ENCODE measurements around the gene RYR3. TPM values are rescaled to one million over a fixed set of nuclear protein-coding genes. Genes with fewer than 3 reads are reported as not detected.

The RYR3 gene
- total and polyA plus RNA-seq, 10 of the 15 experiments (the other 5 are each of a cell fraction or from before 2014, with no cell fraction given), result under 0.01 to 0.44 (median 0.16) TPM; not detected in 5

DNA sequence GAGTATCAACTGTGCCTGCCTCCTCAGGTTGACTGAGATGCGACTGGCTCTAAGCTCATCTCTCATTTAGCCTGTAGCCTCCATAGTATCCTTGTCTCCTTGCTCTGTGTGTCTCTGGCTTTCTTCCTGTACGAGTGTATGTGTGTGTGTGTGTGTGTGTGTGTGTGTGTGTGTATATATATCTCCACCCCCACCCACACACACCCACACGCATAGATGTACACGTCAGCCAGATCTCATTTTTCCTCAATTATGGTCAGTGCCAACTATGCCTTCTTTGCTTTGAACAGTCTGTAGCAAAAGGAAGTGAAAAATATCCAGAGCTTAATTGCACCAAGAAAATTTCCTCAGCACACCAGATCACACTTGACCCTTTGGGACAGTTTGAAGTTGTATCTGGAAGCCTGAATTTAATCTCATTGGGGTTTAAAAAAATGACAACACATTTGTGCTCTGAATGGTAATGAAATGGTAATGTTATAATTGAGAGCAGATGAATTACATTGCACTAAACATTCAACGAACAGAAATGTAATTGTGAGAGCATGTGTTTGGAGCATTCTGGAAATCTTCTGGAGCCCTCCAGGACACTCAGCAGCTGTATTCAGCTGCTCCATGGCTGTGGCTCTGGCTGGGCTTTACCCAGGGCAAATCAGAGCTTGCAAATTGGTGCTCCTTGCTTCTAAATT is 63.6 kb downstream of the RYR3 start (continued):
- TF ChIP-seq TCF3 (IDR thresholded peaks at IDR 0.05; ENCODE audit: borderline replicate concordance, insufficient read depth, low read depth, low read length), result no peak
- TF ChIP-seq FOS (IDR thresholded peaks at IDR 0.05; ENCODE audit: borderline replicate concordance, extremely low read depth, insufficient read length), result no peak
- no peak for TF ChIP-seq NRF1 (conservative IDR thresholded peaks at IDR 0.05; ENCODE audit: low read depth, low read length)
- no peak for TF ChIP-seq YY1 (IDR thresholded peaks at IDR 0.05; ENCODE audit: low read depth, low read length)
- TF ChIP-seq SIN3A (IDR thresholded peaks at IDR 0.05; ENCODE audit: low read depth, low read length), result no peak

DNA sequence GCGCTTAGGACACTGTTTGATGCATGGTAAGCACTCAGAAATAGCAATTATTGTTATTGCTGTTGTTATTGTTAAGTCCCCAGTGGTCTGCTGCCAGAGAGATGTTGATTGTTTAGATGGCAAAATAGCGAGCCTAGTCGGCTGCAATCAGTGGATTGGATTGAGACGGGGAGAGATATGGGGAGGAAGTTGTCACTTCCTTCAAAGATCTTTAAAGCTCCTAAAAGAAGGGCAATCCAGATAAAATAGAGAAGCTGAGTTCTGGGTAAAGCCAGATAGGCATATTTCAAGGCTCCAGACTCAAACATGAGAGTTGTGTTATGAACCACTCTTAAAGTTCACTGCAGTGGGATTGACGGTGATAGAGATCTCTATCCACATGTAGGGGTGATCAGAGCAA is 64.5 kb downstream of the RYR3 start:
- ATAC-seq (no peak), DNase-seq (ENCODE audit: low read depth, low spot score) (no peak), FAIRE-seq (no peak)
- no peak overlapping the region for H2AFZ ChIP-seq (ENCODE audit: control insufficient read depth, low read depth, low read length)
- POLR2A ChIA-PET, result no interaction called here
- H3K36me3 ChIP-seq (ENCODE audit: control insufficient read depth in 2 of 2, insufficient read depth in 2 of 2, low read length in 1 of 2), result no peaks in the 10 kb centered on the region
- no peak overlapping the region for H3K27ac ChIP-seq (ENCODE audit: control insufficient read depth, insufficient read depth)
- H3K27me3 ChIP-seq (replicated peaks in 1 of 2; ENCODE audit: control insufficient read depth in 2 of 2, insufficient read depth in 2 of 2, low read length in 1 of 2), result no peaks in the 10 kb centered on the region
- H4K20me1 ChIP-seq (ENCODE audit: control insufficient read depth, insufficient read depth), result no peaks in the 10 kb centered on the region
- H3K4me3 ChIP-seq, result no peak overlapping the region
- WGBS (ENCODE audit: insufficient coverage, insufficient replicate concordance, low lambda C conversion rate, missing lambda C conversion rate), result 16% methylated on average over 5 of the region's 5 CpGs
- BruUV-seq (replicated peaks), result no TSS peak
- no peak overlapping the region for H3K9ac ChIP-seq (ENCODE audit: control insufficient read depth, insufficient read depth, low read length)
- no peaks in the 10 kb centered on the region for H3K9me3 ChIP-seq (replicated peaks; ENCODE audit: control insufficient read depth, insufficient read depth, low read length)
- SMC1A ChIA-PET (ENCODE audit: uncharacterized antibody, unreplicated experiment), result no interaction called here
- TF ChIP-seq WRNIP1 (IDR thresholded peaks at IDR 0.05; ENCODE audit: borderline replicate concordance, low read depth, low read length), result no peak
- TF ChIP-seq, protein P1, sequence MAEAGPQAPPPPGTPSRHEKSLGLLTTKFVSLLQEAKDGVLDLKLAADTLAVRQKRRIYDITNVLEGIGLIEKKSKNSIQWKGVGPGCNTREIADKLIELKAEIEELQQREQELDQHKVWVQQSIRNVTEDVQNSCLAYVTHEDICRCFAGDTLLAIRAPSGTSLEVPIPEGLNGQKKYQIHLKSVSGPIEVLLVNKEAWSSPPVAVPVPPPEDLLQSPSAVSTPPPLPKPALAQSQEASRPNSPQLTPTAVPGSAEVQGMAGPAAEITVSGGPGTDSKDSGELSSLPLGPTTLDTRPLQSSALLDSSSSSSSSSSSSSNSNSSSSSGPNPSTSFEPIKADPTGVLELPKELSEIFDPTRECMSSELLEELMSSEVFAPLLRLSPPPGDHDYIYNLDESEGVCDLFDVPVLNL (IDR thresholded peaks at IDR 0.05; ENCODE audit: low read depth, low read length), result no peak
- no peak for TF ChIP-seq BHLHE40 (IDR thresholded peaks at IDR 0.05; ENCODE audit: borderline replicate concordance in 1 of 2, low read depth in 2 of 2, low read length in 1 of 2)
- no peak for TF ChIP-seq NFXL1 (IDR thresholded peaks at IDR 0.05; ENCODE audit: borderline replicate concordance)
- TF ChIP-seq STAT1 (conservative IDR thresholded peaks at IDR 0.05), result no peak
- no peak for TF ChIP-seq ASH2L (IDR thresholded peaks at IDR 0.05; ENCODE audit: borderline replicate concordance, low read depth)
- TF ChIP-seq, protein P2, sequence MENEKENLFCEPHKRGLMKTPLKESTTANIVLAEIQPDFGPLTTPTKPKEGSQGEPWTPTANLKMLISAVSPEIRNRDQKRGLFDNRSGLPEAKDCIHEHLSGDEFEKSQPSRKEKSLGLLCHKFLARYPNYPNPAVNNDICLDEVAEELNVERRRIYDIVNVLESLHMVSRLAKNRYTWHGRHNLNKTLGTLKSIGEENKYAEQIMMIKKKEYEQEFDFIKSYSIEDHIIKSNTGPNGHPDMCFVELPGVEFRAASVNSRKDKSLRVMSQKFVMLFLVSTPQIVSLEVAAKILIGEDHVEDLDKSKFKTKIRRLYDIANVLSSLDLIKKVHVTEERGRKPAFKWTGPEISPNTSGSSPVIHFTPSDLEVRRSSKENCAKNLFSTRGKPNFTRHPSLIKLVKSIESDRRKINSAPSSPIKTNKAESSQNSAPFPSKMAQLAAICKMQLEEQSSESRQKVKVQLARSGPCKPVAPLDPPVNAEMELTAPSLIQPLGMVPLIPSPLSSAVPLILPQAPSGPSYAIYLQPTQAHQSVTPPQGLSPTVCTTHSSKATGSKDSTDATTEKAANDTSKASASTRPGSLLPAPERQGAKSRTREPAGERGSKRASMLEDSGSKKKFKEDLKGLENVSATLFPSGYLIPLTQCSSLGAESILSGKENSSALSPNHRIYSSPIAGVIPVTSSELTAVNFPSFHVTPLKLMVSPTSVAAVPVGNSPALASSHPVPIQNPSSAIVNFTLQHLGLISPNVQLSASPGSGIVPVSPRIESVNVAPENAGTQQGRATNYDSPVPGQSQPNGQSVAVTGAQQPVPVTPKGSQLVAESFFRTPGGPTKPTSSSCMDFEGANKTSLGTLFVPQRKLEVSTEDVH (IDR thresholded peaks at IDR 0.05; ENCODE audit: low read depth, partially characterized antibody), result no peak
- no peak for TF ChIP-seq POLR2AphosphoS2 (IDR thresholded peaks at IDR 0.05; ENCODE audit: low read depth, low read length)
- no peak for TF ChIP-seq MYC (IDR thresholded peaks at IDR 0.05; ENCODE audit: insufficient read depth, insufficient read length, insufficient replicate concordance, low read length, severe bottlenecking)
- RAD21 ChIA-PET (ENCODE audit: unreplicated experiment), result no interaction called here
- in situ Hi-C loops (cut with MboI) (no loop called here), intact Hi-C loops (cut with micrococcal nuclease; ENCODE audit: unreplicated experiment) (no loop called here)
- H3K4me1 ChIP-seq (ENCODE audit: control insufficient read depth, insufficient read depth, low read length), result no peaks in the 10 kb centered on the region
- H3K4me2 ChIP-seq (ENCODE audit: control insufficient read depth, insufficient read depth), result no peak overlapping the region
- CTCF ChIA-PET, result interaction anchor here (1.3 kb wide), 1 partner anchor 82 kb away, joined by 3 read pairs; no protein-coding TSS in a partner anchor
- no peaks in the 10 kb centered on the region for H3K79me2 ChIP-seq (ENCODE audit: control insufficient read depth, insufficient read depth, low read length)
